Prostate gland (tissue), 2 donors: ENCODE results near the gene ALDH1B1. TPM values are rescaled to one million over a fixed set of nuclear protein-coding genes. Genes with fewer than 3 reads are reported as not detected.

Experiments
- DNase-seq: peaks from one replicate; pipeline ENCODE4 v3.0.0-alpha.2; 2019; ENCODE audit warnings: low spot score
- H3K27ac ChIP-seq, 2 donors: fragments of 200-600 bp; sonication (generic); 2 replicates each; pipeline ENCODE4 v1.5.1; 2017 to 2019
- H3K27me3 ChIP-seq: fragments of 200-600 bp; sonication (generic); replicated peaks from 2 replicates; pipeline ENCODE4 v1.5.1; 2019; ENCODE audit not compliant: insufficient read depth
- H3K36me3 ChIP-seq, 2 donors: fragments of 200-600 bp; sonication (generic); 1 replicate in 1 of 2; 2 replicates in 1 of 2; pipeline versions ENCODE4 v1.5.1 to v1.8.1; 2017 to 2019
- H3K4me1 ChIP-seq: fragments of 200-600 bp; sonication (generic); replicated peaks from 2 replicates; pipeline ENCODE4 v1.5.1; 2019
- H3K4me3 ChIP-seq, 2 donors: fragments of 200-600 bp; sonication (generic); 2 replicates each; pipeline ENCODE4 v1.5.1; 2017 to 2019
- H3K9me3 ChIP-seq: fragments of 200-600 bp; sonication (generic); 2 replicates; pipeline ENCODE4 v1.5.1; 2017
- POLR2A ChIP-seq: fragments of 450-650 bp; IDR thresholded peaks from one replicate; pipeline ENCODE4 v1.6.1; 2016; ENCODE audit warnings: antibody characterized with exemption, mild to moderate bottlenecking
- POLR2AphosphoS5 ChIP-seq: sonication (generic); formaldehyde crosslinking; IDR thresholded peaks from one replicate; pipeline ENCODE4 v1.6.1; 2017; ENCODE audit warnings: antibody characterized with exemption
- WGBS: methylation state at CpG from one replicate; pipeline ENCODE4 v1.1.5; 2018; 5-methylcytosine and 5-hydroxymethylcytosine counted together
- intact Hi-C: fragments of 100-400 bp; cut with DNase I; formaldehyde crosslinking; loops from one replicate; pipeline ENCODE4 v1.14.2; 2022
- total RNA-seq, 2 donors: library from RNA; depleted of rRNA; stranded (reverse); fragments of >200 nt; gene quantifications; one replicate each; pipeline ENCODE4 v1.1.0, GENCODE V29; 2016
- TF ChIP-seq, protein P1 (sequence below), 4 experiments: fragments of 200-600 bp in 2 of 4; fragments of 450-650 bp in 2 of 4; sonication (generic) in 2 of 4; IDR thresholded peaks; 1 replicate in 3 of 4; 2 replicates in 1 of 4; pipeline ENCODE4 v1.5.1; 2016 to 2019; ENCODE audit warnings: antibody characterized with exemption in 4 of 4, mild to moderate bottlenecking in 2 of 4, moderate library complexity in 2 of 4

ALDH1B1 gene
- total RNA-seq, 2 donors from 2014 or later, result 42.5 to 88.8 TPM

DNA sequence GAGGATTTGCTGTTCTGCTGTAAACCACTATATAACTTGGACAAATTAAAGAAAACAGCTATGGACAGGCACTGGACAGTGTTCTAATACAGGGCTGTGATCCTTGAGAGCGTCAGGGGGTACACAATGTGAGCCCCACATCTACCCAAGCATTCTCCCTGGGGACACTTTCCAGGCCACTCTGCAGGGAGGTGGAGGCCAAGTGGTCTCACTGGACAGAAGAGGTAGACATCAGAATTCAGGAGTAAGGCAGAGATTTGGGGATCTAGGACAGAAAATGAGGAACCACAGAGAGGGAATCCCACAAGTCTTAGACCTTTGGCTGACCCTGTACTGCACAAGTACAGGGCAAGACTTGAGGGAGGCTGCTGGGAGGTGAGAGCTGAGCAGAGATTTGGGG lies 35.6 kb downstream of the ALDH1B1 start:
- TF ChIP-seq POLR2AphosphoS5 (no peak), POLR2A (no peak)
- TF ChIP-seq, protein P1, sequence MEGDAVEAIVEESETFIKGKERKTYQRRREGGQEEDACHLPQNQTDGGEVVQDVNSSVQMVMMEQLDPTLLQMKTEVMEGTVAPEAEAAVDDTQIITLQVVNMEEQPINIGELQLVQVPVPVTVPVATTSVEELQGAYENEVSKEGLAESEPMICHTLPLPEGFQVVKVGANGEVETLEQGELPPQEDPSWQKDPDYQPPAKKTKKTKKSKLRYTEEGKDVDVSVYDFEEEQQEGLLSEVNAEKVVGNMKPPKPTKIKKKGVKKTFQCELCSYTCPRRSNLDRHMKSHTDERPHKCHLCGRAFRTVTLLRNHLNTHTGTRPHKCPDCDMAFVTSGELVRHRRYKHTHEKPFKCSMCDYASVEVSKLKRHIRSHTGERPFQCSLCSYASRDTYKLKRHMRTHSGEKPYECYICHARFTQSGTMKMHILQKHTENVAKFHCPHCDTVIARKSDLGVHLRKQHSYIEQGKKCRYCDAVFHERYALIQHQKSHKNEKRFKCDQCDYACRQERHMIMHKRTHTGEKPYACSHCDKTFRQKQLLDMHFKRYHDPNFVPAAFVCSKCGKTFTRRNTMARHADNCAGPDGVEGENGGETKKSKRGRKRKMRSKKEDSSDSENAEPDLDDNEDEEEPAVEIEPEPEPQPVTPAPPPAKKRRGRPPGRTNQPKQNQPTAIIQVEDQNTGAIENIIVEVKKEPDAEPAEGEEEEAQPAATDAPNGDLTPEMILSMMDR (IDR thresholded peaks at IDR 0.05), result no peak
- no peak for DNase-seq
- WGBS, result 88% methylated on average over 1 of the region's 1 CpG
- Histone ChIP-seq H3K36me3 (no peaks in the 10 kb centered on the region), H3K4me1 (no peaks in the 10 kb centered on the region), H3K27me3 (no peaks in the 10 kb centered on the region), H3K27ac (no peak overlapping the region), H3K4me3 (no peak overlapping the region), H3K9me3 (no peaks in the 10 kb centered on the region)
- intact Hi-C loops, result no loop called here

- H3K4me1 ChIP-seq, result no peaks in the 10 kb centered on the region
- TF ChIP-seq POLR2AphosphoS5 (no peak), POLR2A (no peak)
- TF ChIP-seq, protein P1 (IDR thresholded peaks at IDR 0.05), result no peak
- no peaks in the 10 kb centered on the region for H3K27me3 ChIP-seq
- no peaks in the 10 kb centered on the region for H3K9me3 ChIP-seq
- H3K27ac ChIP-seq, result no peak overlapping the region
- H3K4me3 ChIP-seq, result no peak overlapping the region
- no peaks in the 10 kb centered on the region for H3K36me3 ChIP-seq
- intact Hi-C loops, result loop anchor here (5.0 kb wide), 1 partner anchor 59 kb away; no protein-coding TSS in a partner anchor
- DNase-seq, result no peak
- WGBS, result 77% methylated on average over 4 of the region's 4 CpGs
Measured at GRCh38 chr9:38431116-38431515, 38.6 kb downstream of the ALDH1B1 start.

DNA sequence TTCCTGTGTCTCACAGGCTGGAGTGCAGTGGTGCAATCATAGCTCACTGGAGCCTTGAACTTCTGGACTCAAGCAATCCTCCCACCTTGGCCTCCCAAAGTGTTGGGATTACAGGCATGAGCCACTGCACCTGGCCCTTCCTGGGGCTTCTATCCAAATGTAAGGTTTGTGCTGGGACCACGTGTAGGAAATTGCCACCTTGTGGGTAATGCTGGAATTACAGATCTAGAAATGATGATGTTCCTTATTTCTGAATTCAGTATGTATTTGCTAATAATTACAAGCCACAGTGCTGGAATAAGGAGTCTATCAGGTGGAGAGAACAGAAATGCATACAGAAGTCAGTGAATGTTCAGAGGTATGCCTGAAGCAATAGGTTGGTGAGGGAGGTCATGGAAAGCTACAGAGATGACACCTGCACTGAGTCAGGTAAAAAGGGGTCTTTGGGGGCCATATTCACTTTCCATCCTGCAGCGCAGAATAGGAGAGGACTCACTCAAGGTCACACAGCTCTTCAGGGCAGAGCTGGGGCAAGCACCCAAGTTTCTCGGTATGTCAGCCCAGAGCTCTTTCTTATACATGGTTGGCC lies 40.5 kb downstream of the ALDH1B1 start:
- WGBS, result 30% methylated on average over 3 of the region's 3 CpGs

DNA sequence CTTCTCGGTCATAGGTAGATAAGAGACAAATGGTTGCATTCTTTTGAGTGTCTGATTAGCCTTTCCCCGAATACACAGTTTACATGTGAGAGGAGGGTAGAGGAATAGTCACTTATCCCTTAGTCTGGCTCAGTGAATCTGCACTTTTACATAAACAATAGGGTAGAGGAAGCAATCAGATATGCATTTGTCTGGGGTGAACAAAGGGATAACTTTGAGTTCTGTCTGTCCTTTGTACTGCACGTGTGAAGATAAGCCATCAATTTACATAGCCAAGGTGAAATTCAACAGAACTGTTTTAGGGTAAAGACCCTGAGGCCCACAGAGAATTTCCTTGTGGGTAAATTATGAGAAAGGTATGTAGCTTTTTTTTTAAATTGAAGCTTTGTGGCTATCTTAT lies 41.9 kb downstream of the ALDH1B1 start:
- DNase-seq, result no peak
- Histone ChIP-seq H3K4me3 (no peak overlapping the region), H3K4me1 (no peaks in the 10 kb centered on the region), H3K9me3 (no peaks in the 10 kb centered on the region), H3K36me3 (no peaks in the 10 kb centered on the region), H3K27me3 (no peaks in the 10 kb centered on the region), H3K27ac (no peak overlapping the region)
- intact Hi-C loops, result loop anchor here (5.0 kb wide), 1 partner anchor 62 kb away; no protein-coding TSS in a partner anchor
- WGBS, result 49% methylated on average over 3 of the region's 3 CpGs
- TF ChIP-seq, protein P1 (IDR thresholded peaks at IDR 0.05), result no peak
- TF ChIP-seq POLR2A (no peak), POLR2AphosphoS5 (no peak)

More for the DNA sequence above, 40.5 kb downstream of the ALDH1B1 start:
- no peak for TF ChIP-seq POLR2A
- TF ChIP-seq, protein P1 (IDR thresholded peaks at IDR 0.05), result peak; percentile 32 to 68 (median 60)
- DNase-seq, result no peak
- H3K36me3 ChIP-seq, result no peaks in the 10 kb centered on the region
- H3K27ac ChIP-seq, result no peak overlapping the region
- no peaks in the 10 kb centered on the region for H3K4me1 ChIP-seq
- H3K9me3 ChIP-seq, result no peaks in the 10 kb centered on the region
- no peak overlapping the region for H3K4me3 ChIP-seq
- intact Hi-C loops, result loop anchor here (5.0 kb wide), 1 partner anchor 61 kb away; no protein-coding TSS in a partner anchor
- no peaks in the 10 kb centered on the region for H3K27me3 ChIP-seq

DNA sequence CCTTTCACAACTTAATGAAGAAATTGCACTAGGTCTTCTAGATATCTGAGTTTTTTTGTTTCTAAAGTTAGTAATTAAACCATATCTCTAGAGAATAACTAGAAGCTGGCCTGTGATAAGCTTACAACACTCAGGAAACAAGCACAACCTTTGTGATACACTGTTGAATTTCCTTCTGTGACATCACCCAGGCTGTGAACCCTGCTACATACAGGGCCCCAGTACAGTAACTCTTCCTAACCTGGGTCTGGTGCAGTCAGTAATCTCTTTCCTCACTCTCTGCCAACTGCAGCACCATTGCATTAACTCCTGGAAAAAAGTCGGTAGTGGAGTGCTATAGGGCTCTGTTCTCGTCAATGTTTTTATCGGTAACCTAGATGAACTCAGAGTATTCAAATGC lies 42.4 kb downstream of the ALDH1B1 start:
- Histone ChIP-seq H3K36me3 (no peaks in the 10 kb centered on the region), H3K27me3 (no peaks in the 10 kb centered on the region), H3K4me3 (no peak overlapping the region), H3K9me3 (no peaks in the 10 kb centered on the region), H3K27ac (no peak overlapping the region), H3K4me1 (no peaks in the 10 kb centered on the region)
- TF ChIP-seq POLR2A (no peak), POLR2AphosphoS5 (no peak)
- DNase-seq, result no peak
- WGBS, result 96% methylated on average over 3 of the region's 3 CpGs
- intact Hi-C loops, result loop anchor here (5.0 kb wide), 1 partner anchor 63 kb away; no protein-coding TSS in a partner anchor
